Esophagus squamous epithelium (tissue), 4 donors: ENCODE results near the gene PMM1.

ENCODE experiments used
- CTCF ChIP-seq, 6 experiments: fragments of 450-650 bp in 4 of 6; fragments of 200-600 bp in 2 of 6; sonication (generic) in 2 of 6; IDR thresholded peaks; one replicate each; pipeline ENCODE4 v1.5.1; 2016 to 2019; ENCODE audit warnings: antibody characterized with exemption in 6 of 6, mild to moderate bottlenecking in 4 of 6, moderate library complexity in 4 of 6
- POLR2A ChIP-seq, 4 donors: fragments of 450-650 bp; IDR thresholded peaks; one replicate each; pipeline ENCODE4 v1.6.1; 2017; ENCODE audit warnings: antibody characterized with exemption in 4 of 4, mild to moderate bottlenecking in 4 of 4, moderate library complexity in 3 of 4

- no peak for TF ChIP-seq POLR2A (IDR thresholded peaks at IDR 0.05)
- no peak for TF ChIP-seq CTCF (IDR thresholded peaks at IDR 0.05)
These were observed 40.8 kb downstream of the PMM1 start for GRCh38 chr22:41548830-41549211.
